Stimulated activated CD8-positive, alpha-beta memory T cell treated with anti-CD3 and anti-CD28 coated beads, Interleukin-7, amount 100 ng/mL, for 48 hours (primary cell): Measurements from ENCODE around the gene KPRP.

Experiments used
- DNase-seq, 2 donors: peaks; one replicate each; pipeline ENCODE4 v3.0.0-alpha.2; 2020; ENCODE audit warnings: low read depth in 1 of 2; ENCODE audit errors: extremely low read depth in 1 of 2

KPRP gene

DNA sequence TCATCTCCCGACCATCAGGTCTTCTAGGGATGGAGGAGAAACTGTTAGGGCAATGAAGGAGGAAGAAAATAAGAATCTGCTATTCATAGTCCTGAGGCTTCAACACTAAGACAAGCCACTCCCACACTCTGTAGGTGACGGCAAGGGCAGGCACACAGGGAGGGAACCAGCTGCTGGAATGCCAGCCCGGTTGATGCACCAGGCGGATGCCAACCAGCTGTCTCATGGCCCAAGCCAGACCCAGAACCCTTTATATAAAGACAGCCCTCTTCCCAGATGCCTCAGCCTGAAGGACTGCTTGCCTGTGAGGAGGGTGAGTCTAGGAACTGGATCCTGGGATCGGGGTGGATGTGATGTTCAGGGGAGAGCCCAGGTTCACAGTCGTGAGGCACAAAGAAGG, at the start of gene KPRP:
TSS of gene KPRP (plus strand) at position 279 of the 400 bp plus-strand sequence. CDS start 1,564 bp downstream, outside the sequence.
- no peak for DNase-seq

GRCh38 chr1:152718238-152718637, 39.6 kb upstream of the KPRP start:
- no peak for DNase-seq

GRCh38 chr1:152725261-152725660, 32.6 kb upstream of the KPRP start:
- DNase-seq = no peak

DNA sequence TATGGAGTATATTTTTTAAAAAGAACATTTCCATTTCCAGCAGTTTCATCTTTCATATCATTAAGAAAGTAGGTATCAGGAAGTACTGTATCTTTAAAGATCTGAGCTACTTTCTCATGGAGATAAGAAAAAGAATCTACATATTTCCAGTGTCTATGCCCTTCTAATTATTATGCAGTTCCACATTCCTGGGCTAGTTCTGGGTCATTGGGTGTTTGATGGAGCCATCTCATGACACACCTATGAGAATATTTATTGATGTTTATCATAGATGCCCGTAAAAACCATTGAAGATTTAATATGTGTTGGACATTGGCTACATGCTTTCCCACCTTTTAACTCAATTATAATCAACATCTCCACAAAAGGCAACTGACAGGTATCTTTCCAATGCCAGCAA, 28.8 kb upstream of the KPRP start:
- DNase-seq = no peak

- DNase-seq = no peak
Observed at GRCh38 chr1:152735648-152736047, 22.2 kb upstream of the KPRP start.

DNA sequence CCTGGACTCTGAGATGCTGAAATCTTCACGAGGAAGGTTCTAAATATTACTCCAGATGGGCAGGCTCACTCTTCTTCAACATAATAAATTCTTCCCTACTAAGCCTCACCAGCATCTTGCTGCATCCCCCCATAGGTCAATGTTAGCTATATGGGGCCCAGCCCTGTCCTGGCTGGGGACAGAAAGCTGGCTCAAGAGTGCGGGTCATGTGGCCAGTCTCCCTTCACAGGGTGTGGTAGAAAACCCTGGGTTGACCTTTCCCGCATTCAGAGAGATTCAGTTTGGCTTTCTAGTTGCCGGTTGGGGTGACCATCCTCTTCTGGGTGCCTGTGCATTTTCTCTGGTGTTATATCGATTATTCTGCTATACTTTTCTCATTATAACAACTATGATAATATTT, 19.8 kb upstream of the KPRP start:
- DNase-seq = no peak

GRCh38 chr1:152739841-152740240, 18.0 kb upstream of the KPRP start:
- no peak for DNase-seq

DNA sequence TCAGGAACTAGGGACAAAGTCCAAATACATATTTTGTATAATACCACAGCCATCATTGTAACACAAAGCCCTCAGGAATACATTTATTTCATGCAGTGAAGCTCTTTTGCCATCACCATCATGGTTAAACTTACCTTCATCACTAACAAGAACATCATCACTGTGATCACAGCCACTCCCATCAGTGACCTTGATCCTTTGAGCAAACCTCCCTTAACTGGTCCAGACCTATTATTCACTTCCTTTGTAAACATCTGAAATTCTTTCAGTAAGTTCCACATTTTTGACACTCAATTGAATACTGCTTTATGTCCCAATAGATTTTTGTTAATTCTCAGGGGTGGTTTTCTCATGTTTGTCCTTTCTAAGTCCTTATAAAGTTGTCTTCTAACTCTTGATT, 16.2 kb upstream of the KPRP start:
- DNase-seq = no peak

DNA sequence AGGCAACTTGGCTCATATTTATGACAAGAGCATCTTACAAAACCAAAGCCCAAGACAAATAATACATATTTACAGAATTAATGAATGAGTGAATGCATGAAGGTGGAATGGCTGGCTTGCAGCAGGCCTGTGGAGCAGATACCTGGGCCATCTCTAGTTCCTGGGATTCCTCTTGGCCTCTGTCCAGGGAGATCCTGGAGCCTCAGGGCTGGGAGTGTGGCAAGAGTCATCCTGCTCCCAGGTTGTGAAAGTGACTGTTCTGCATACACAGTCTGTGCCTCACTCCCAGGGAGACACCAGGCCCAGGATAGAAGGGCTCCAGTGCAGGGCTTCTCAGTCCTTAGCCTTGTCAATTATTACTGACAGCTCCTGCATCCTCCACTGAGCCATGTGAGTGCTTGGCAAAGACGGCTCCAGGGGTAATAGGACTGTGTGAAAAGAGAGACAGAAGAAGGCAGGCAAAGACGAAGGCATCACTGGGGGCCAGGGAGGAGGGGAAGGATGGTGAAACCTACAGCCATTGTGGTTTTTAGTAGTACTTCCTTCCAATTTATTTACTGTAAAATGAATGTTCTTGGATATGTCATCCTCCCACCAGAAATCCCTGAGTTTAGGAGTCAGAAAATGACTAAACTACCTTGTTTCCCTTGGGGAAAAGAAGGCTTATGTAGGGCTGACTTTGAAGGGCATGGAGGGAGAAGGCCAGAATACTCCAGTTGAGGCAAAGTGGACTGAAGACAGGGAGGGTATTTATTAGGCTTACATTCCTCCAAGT, 14.3 kb upstream of the KPRP start:
- no peak for DNase-seq

DNA sequence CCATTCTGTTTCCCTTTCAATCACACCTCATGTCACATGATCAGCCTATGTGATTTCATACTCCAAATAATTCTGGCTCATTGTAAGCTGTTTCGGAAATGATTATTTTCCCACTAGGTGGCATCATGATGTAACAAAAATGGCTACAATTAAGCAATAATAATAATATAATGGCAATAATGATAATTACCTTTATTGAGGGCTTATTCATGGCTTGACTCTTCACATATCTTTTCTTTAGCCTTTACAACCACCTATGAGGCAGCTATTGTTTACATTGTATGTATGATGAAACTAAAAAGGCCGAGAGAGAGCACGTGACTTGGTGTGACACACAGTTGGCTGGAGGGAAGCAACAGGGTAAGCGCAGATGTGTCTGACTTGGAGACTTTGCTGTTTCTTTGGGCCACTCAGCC, 12.5 kb upstream of the KPRP start:
- no peak for DNase-seq

DNA sequence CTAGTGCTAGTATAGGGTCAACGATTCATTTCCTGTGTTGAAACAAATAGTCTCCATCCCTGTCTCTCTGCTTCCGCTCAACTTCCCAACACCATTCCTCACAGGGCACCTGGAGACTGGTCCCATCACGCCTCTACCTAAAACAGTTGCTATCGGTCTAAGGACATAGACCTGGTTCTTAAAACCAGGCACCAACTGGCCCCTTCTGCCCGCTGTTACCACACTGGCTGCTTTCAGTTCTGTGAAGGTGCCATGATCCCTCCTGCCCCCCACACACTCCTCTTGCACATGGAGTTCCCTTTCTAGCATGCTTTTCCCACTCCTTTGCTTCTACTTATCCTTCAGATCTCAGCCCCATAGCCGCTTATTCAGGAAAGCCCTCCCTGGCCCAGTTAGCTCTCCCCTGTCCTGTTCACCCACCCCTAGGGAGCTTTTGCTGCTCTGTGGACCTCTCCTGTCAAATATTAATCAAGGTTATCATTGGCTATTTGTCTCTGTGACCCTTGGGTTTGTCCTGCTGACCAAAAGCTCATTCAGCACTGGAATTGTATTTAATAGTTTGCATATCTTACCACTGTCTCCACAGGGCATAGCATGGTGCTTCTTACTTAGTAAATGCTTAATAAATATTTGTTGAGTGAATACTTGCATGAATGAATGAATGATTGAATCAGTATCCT, 11.9 kb upstream of the KPRP start:
- no peak for DNase-seq

GRCh38 chr1:152747831-152748230, 10.0 kb upstream of the KPRP start:
- no peak for DNase-seq

GRCh38 chr1:152752225-152752624, 5.6 kb upstream of the KPRP start:
- no peak for DNase-seq

DNA sequence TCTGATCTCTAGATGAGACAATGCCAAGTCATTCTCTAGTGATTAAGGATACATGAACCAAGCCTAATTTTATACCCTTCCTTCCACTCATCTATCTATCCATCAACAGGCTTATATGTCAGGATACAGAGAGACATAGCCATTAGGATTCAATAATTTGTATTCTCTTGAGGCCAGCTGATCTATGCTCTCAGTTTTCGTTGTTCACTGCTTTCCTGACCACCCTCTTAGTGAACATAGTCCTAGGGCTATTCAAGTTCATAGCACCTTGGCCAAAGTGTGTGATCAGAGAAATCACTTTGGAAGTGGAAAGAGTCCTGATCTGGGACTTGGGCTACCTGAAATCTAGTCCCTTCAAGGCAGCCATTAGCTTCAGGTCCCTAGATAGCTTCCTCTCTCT, 4.2 kb upstream of the KPRP start:
- no peak for DNase-seq

- no peak for DNase-seq
Observed at GRCh38 chr1:152756872-152757271, 953 bp upstream of the KPRP start.

DNA sequence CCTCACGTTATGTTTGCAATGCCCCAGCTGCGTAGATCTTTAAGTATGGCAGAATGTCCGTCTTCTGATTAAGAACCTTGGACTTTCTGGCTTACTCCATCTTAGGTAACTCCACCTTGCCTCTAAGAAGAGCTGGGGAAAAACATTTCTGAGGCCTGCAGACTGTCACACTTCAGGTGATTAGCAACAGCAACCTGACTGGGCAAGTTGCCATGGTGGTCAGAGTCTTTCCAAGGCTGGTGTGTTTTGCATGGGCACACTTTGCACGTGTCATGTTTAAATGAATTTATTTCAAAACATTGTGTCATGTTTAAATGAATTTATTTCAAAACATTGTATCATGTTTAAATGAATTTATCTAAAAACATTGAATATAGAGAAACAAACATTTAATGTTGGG, 811 bp downstream of the KPRP start:
- DNase-seq = no peak

GRCh38 chr1:152759453-152760173, 1.8 kb downstream of the KPRP start:
- DNase-seq = no peak

DNA sequence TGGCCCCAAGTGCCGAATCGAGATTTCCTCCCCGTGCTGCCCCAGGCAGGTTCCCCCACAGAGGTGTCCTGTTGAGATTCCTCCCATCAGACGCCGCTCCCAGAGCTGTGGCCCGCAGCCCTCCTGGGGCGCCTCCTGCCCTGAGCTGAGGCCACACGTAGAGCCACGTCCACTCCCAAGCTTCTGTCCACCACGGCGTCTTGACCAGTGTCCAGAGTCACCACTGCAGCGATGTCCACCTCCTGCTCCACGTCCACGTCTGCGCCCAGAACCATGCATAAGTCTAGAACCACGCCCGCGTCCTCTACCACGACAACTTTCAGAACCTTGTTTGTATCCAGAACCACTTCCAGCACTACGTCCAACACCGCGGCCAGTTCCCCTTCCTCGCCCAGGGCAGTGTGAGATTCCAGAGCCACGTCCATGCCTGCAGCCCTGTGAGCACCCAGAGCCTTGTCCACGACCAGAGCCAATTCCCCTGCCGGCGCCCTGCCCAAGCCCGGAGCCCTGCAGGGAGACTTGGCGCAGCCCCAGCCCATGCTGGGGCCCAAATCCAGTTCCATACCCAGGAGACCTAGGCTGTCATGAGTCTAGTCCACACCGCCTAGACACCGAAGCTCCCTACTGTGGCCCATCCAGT, 2.8 kb downstream of the KPRP start:
- no peak for DNase-seq

GRCh38 chr1:152761609-152762213, 3.9 kb downstream of the KPRP start:
- DNase-seq = no peak

DNA sequence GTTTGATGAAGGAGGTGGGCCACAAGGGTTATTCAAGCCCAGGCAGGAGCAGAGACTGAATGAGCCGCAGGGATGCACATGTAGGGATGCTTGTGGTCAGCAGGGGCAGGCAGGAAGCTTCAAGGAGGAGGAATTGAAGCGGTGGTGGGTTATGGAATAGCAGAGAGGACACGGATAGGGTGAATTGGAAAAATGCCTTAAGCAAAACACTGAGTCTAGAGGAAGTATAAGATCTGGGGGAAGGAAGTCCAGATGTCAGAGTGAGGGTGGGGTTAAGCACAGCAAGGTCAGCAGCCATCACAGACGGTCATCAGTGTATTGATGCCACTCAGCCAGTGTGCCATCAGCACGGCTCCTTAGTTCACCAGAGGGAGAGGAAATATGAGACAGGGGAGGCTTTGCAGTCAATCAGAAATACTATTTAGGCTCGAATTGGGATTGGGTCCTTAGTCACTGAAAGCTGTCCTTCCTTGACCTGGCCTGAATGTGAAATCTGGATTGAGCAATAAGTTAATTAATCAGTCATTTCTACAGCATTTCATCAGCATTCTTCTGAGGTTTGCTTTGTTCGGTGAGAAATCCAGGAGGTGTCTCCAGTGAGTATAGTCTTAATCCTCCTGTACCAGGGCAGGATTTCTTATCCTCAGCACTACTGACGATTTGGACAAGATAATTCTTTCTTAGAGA, 11.2 kb downstream of the KPRP start:
- DNase-seq = no peak
